ENCODE results near the gene CCDC63. TPM values are rescaled to one million over a fixed set of nuclear protein-coding genes. Genes with fewer than 3 reads are reported as not detected.

Gene CCDC63
- total RNA-seq, 4 donors from 2014 or later = not detected

GRCh38 chr12:110908377-110909152 lies 61.8 kb downstream of the CCDC63 start:
- Histone ChIP-seq H3K4me1 (no peaks in the 10 kb centered on the region), H3K36me3 (no peaks in the 10 kb centered on the region), H3K9me3 (no peaks in the 10 kb centered on the region), H3K27ac (no peak overlapping the region), H3K4me3 (no peak overlapping the region), H3K27me3 (peaks cover 0 to 6% (median 0%) of the 10 kb centered on the region in 4 donors)
- WGBS, 2 donors = 54 to 61% methylated on average over 4 to 5 of the region's 14 CpGs
- TF ChIP-seq CTCF (IDR thresholded peaks at IDR 0.05) (no peak), POLR2A (IDR thresholded peaks at IDR 0.05) (no peak)
- no peak for DNase-seq
- intact Hi-C loops (cut with DNase I) = no loop called here

GRCh38 chr12:110912263-110912662 lies 65.5 kb downstream of the CCDC63 start:
- TF ChIP-seq CTCF (IDR thresholded peaks at IDR 0.05) = no peak
- no peak for TF ChIP-seq POLR2A (IDR thresholded peaks at IDR 0.05)
- Histone ChIP-seq H3K27me3 (peaks cover 0 to 22% (median 0%) of the 10 kb centered on the region in 4 donors), H3K9me3 (no peaks in the 10 kb centered on the region), H3K27ac (no peak overlapping the region), H3K4me1 (no peaks in the 10 kb centered on the region), H3K36me3 (no peaks in the 10 kb centered on the region), H3K4me3 (no peak overlapping the region)
- DNase-seq = no peak
- WGBS, 2 donors = 85 to 98% methylated on average over 5 to 6 of the region's 6 CpGs
- intact Hi-C loops (cut with DNase I) = no loop called here

DNA sequence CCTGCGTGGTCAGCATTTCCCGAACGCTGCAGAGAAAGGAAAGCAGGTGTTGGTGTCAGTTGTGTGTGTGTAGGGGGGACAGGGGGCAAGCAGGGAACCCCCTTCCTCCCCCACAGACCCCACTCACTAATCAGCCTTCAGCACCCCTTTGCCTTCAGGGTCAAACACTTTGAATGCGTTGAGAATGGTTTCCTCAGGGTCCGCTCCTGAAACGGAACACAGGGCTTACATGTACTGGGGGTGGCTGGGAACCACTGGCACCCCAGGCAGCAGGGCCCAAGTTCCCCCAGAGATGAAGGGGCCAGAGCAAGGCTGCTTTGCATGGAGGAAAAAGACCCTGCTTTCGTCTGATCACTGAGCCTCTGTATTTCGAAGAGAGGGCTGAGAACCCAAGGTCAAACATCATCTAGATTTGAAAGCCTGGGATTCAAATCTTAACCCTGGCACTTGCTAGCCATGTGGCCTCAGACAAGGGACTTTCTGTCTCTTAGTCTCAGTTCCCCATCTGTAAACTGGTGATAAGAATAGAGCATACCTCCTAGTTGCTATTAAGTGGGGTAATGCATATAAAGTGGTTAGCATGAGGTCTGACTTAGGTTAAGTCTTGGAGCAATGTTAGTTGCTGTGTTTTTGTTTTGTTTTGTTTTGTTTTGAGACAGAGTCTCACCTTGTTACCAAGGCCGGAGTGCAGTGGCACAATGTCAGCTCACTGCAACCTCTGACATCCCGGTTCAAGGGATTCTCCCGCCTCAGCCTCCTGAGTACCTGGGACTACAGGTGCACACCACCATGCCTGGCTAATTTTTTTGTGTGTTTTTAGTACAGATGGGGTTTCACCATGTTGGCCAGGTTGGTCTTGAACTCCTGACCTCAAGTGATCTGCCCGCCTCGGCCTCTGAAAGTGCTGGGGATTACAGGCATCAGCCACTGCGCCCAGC lies 66.6 kb downstream of the CCDC63 start:
- no peak for TF ChIP-seq CTCF (IDR thresholded peaks at IDR 0.05)
- no peak for TF ChIP-seq POLR2A (IDR thresholded peaks at IDR 0.05)
- no peak overlapping the region for H3K27ac ChIP-seq
- DNase-seq = no peak
- H3K9me3 ChIP-seq = no peaks in the 10 kb centered on the region
- H3K4me1 ChIP-seq = no peaks in the 10 kb centered on the region
- H3K4me3 ChIP-seq = no peak overlapping the region
- intact Hi-C loops (cut with DNase I) = no loop called here
- no peaks in the 10 kb centered on the region for H3K36me3 ChIP-seq
- H3K27me3 ChIP-seq = peaks cover 0 to 32% (median 0%) of the 10 kb centered on the region in 4 donors
- 66 to 75% methylated on average over 12 to 14 of the region's 14 CpGs for WGBS, 2 donors

DNA sequence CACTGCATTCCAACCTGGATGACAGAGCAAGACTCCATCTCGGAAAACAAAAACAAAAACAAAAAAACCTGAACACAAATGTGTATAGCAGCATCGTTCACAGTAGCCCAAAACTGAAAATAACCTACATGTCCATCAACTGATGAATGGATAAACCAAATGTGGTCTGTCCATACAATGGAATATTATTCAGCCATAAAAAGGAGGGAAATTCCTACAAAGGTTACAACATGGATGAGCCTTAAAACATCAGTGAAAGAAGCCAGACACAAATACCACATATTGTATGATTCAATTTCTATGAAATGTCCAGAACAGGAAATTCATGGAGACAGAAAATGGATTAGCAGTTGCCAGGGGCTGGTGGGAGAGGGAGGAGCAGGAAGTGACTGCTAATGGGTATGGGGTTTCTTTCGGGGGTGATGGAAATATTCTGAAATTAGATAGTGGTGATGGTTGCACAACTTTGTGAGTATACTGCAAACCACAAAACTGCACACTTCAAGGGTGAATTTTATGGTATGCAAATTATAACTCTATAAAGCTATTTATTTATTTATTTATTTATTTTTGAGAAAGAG lies 69.6 kb downstream of the CCDC63 start:
- TF ChIP-seq CTCF (IDR thresholded peaks at IDR 0.05) = no peak
- 83 to 87% methylated on average over 3 of the region's 3 CpGs for WGBS, 2 donors
- H3K4me1 ChIP-seq = no peaks in the 10 kb centered on the region
- no peak for DNase-seq
- intact Hi-C loops (cut with DNase I) = no loop called here
- no peaks in the 10 kb centered on the region for H3K9me3 ChIP-seq
- no peaks in the 10 kb centered on the region for H3K36me3 ChIP-seq
- H3K27ac ChIP-seq = no peak overlapping the region
- H3K27me3 ChIP-seq = peaks cover 0 to 58% (median 3%) of the 10 kb centered on the region in 4 donors
- H3K4me3 ChIP-seq = no peak overlapping the region
